Measurements from ENCODE around the gene FUT3. TPM values are rescaled to one million over a fixed set of nuclear protein-coding genes. Genes with fewer than 3 reads are reported as not detected.

The FUT3 gene
- polyA plus RNA-seq, 1 experiment, result not detected

DNA sequence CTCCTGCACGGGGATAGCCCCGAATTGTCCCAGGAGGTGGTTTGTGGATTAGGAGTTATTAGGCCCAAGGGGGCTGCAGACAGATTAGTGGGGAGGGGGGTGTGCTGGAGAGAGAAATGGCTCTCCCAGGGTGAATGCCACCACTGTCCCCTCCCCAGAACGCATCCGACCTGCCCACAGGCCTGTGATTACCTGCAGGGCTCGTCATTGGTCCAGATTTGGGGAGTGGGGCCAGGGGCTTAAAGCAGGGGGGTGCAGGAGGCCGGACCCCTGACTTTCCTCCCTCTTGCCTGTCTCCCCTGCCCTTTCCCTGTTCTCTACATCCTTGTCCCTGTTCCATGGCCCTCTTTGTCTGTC lies 45.1 kb downstream of the FUT3 start:
- DNase-seq (ENCODE audit: low read depth, low spot score), result no peak
- ChIA-PET POLR2A (no interaction called here), CTCF (interaction anchor here (0.5 to 0.8 kb wide), 2 partner anchors 53 to 85 kb away, joined by 3 read pairs; no protein-coding TSS in a partner anchor)
- TF ChIP-seq, protein P1, sequence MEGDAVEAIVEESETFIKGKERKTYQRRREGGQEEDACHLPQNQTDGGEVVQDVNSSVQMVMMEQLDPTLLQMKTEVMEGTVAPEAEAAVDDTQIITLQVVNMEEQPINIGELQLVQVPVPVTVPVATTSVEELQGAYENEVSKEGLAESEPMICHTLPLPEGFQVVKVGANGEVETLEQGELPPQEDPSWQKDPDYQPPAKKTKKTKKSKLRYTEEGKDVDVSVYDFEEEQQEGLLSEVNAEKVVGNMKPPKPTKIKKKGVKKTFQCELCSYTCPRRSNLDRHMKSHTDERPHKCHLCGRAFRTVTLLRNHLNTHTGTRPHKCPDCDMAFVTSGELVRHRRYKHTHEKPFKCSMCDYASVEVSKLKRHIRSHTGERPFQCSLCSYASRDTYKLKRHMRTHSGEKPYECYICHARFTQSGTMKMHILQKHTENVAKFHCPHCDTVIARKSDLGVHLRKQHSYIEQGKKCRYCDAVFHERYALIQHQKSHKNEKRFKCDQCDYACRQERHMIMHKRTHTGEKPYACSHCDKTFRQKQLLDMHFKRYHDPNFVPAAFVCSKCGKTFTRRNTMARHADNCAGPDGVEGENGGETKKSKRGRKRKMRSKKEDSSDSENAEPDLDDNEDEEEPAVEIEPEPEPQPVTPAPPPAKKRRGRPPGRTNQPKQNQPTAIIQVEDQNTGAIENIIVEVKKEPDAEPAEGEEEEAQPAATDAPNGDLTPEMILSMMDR (IDR thresholded peaks at IDR 0.05; ENCODE audit: low read depth, low read length), result no peak
- H3K4me3 ChIP-seq (ENCODE audit: low read depth, low read length), result no peak overlapping the region
- H3K9me3 ChIP-seq (ENCODE audit: control insufficient read depth, insufficient read depth, low read length), result peaks cover 4% of the 10 kb centered on the region; the same call in 1 of the 2 replicates
- H3K27me3 ChIP-seq (ENCODE audit: control insufficient read depth, insufficient read depth, low read length), result peaks cover 31% of the 10 kb centered on the region
- no peak overlapping the region for H3K27ac ChIP-seq (ENCODE audit: low read depth, low read length)

DNA sequence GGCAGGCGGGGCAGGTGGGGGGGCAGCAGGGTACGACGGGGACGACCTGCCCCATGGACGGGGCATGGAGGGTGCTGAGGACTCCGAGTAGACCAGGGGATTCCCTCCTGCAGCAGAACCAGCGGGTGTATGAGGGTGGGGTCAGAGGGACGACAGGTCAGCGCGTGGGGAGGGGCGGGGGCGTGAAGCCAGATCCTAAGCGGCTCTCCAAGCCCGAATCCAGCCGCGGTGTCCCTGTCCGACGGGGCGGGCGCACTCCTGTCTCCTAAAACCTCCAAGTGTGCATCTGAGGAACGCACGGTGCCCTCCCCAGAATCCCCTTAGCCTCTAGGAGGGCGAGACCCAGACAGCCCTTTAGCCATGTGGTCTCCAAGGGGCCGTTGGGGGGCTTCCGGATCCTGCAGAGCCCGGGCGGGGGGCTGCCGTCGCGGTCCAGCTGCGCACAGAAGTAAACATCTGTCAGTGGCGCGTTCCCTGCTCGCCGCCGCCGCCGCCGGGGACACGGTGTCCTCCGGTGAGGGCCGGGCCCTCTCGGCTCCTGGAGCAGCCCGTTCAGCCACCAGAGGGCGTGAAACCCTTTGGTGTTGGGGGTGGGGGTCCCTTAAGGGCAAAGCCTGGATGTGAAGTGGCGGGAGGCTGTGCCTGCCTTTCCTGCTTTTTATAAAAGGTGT lies 45.7 kb downstream of the FUT3 start:
- ChIA-PET CTCF (interaction anchor here (0.5 to 0.8 kb wide), 2 partner anchors 53 to 85 kb away, joined by 3 read pairs; no protein-coding TSS in a partner anchor), POLR2A (no interaction called here)
- peak overlapping the region; percentile 20; the same call in 1 of the 2 replicates for H3K4me3 ChIP-seq (ENCODE audit: low read depth, low read length)
- H3K27ac ChIP-seq (ENCODE audit: low read depth, low read length), result no peak overlapping the region
- DNase-seq (ENCODE audit: low read depth, low spot score), result no peak
- TF ChIP-seq, protein P1 (IDR thresholded peaks at IDR 0.05; ENCODE audit: low read depth, low read length), result peak; percentile 73
- H3K9me3 ChIP-seq (ENCODE audit: control insufficient read depth, insufficient read depth, low read length), result peaks cover 4% of the 10 kb centered on the region; the same call in 1 of the 2 replicates
- peaks cover 33% of the 10 kb centered on the region for H3K27me3 ChIP-seq (ENCODE audit: control insufficient read depth, insufficient read depth, low read length)

DNA sequence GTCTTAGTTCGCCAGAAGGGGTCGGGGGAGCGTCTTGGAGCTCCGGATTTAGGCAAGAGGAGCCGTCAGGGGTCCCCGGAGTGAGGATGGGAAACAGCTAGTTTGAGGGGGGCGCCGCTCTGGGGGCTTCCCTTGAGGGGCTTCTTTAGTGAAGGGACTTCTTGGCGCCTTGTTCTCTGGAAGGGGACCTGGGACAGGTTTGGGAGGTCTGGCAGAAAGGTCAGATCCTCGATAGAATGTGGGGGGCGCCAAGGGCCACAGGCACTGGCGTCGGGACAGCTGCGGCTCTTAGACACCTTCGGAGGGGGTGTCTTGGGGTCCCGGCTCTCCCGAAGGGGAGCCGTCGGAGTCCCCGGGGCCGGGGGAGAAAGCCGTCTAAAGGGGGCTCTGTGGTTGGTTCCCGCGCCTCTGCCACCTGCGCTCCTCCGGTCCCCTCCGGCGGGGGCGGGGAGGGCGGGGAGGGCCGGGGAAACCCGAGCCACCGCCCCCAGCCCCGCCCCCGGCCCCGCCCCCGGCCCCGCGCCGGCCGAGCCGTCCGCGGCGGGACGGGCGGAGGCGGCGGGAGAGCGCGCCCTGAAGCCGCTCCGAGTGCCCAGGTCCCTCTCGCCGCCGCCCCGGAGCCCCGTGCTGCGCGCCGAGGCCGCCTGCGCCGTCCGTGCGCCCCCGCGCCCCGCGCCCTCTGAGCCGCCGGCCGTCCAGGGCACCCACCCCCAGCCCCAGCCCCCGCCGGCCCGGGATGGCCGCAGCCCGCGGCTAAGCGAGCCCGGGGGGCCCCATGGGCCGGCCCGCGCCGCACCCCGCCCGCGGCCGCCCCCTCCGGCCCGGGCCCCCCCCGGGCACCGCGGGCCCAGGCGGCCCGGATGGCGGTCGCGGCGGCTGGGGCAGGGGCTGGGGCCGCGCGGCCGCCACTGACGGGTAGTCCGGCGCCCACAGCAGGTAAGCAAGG lies 46.5 kb downstream of the FUT3 start, which contains the start of gene NRTN:
Gene NRTN, plus strand, starts transcription at position 552 of the 946 bp plus-strand sequence. CDS start 19,099 bp downstream, outside the sequence.
- TF ChIP-seq, protein P1 (IDR thresholded peaks at IDR 0.05; ENCODE audit: low read depth, low read length), result no peak
- peak within 1 kb of the TSS; percentile 44; the same call in 1 of the 2 replicates for H3K4me3 ChIP-seq (ENCODE audit: low read depth, low read length)
- H3K27ac ChIP-seq (ENCODE audit: low read depth, low read length), result no peak within 1 kb of the TSS
- DNase-seq (ENCODE audit: low read depth, low spot score), result no peak
- H3K27me3 ChIP-seq (ENCODE audit: control insufficient read depth, insufficient read depth, low read length), result peaks cover 41% of the 10 kb centered on the region
- ChIA-PET CTCF (interaction anchor here (0.7 to 2.1 kb wide), 67 partner anchors 8 to 426 kb away, joined by 3 to 141 read pairs (median 7); partner anchors contain the start of genes CATSPERD, DUS3L, FUT6 and NDUFA11), POLR2A (interaction anchor here (0.5 to 1.8 kb wide), 9 partner anchors 14 to 217 kb away, joined by 3 to 15 read pairs (median 5); partner anchors contain the start of genes LONP1 and NDUFA11)
- peaks cover 4% of the 10 kb centered on the region; the same call in 1 of the 2 replicates for H3K9me3 ChIP-seq (ENCODE audit: control insufficient read depth, insufficient read depth, low read length)

DNA sequence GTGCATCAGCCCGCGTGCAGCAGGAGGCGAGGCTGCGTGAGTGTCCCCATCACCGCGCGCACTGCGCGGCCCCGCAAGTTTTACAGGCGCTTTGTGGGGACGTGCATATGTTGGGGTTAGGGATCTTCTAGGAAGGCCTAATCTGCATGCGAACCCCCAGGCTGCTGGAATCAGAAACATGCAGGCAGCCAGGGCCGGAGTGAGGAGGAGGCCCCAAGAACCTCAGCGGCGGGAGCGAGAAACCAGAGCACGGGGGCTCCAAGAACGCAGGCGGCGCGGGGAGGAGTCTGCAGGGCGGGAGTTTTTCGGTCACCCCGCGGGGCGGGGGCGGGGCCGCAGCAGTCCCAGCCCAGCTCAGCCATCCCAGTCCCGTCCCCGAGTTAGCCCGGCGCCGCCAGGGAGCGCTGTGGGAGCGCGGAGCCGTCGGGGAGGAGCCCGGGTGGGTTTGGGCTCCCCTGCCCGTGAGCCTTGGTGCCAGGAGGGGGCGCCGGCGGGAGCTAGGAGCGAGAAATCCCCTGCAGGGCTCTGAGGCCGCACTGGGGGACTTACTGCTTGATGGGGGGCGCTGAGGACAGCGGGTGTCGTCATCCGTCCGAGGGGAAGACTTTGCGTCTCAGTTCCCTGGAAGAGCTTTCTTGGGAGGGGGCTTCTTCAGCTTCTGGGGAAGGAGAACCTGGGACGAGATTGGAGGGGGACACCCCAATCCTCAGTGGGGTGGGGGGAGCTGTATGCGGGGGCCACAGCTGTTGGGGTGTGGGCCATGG lies 47.3 kb downstream of the FUT3 start:
- H3K27ac ChIP-seq (ENCODE audit: low read depth, low read length), result no peak overlapping the region
- POLR2A ChIA-PET, result interaction anchor here (0.5 to 1.8 kb wide), 11 partner anchors 13 to 511 kb away, joined by 3 to 15 read pairs (median 6); partner anchors contain the start of genes LONP1 and NDUFA11
- CTCF ChIA-PET, result interaction anchor here (0.6 to 2.1 kb wide), 69 partner anchors 8 to 427 kb away, joined by 3 to 141 read pairs (median 7); partner anchors contain the start of genes CATSPERD, DUS3L, FUT6 and NDUFA11
- H3K4me3 ChIP-seq (ENCODE audit: low read depth, low read length), result peak overlapping the region; percentile 44
- H3K9me3 ChIP-seq (ENCODE audit: control insufficient read depth, insufficient read depth, low read length), result peaks cover 4% of the 10 kb centered on the region; the same call in 1 of the 2 replicates
- TF ChIP-seq, protein P1 (IDR thresholded peaks at IDR 0.05; ENCODE audit: low read depth, low read length), result peak; percentile 97
- DNase-seq (ENCODE audit: low read depth, low spot score), result peak; percentile 74
- H3K27me3 ChIP-seq (ENCODE audit: control insufficient read depth, insufficient read depth, low read length), result peaks cover 49% of the 10 kb centered on the region

Measured in AG04450 (cell line).